Measurements from ENCODE around the gene PMAIP1.

Gene PMAIP1

GRCh38 chr18:59951591-59951990, 51.8 kb downstream of the PMAIP1 start:
- Histone ChIP-seq H3K9me3 (ENCODE audit: control insufficient read depth in 2 of 2, low read length in 2 of 2) (no peaks in the 10 kb centered on the region), H3K36me3 (ENCODE audit: control insufficient read depth in 2 of 2, insufficient read depth in 2 of 2, low read length in 2 of 2) (no peaks in the 10 kb centered on the region), H3K4me1 (ENCODE audit: control insufficient read depth in 2 of 2, insufficient read depth in 2 of 2, low read length in 2 of 2) (no peaks in the 10 kb centered on the region), H3K27ac (ENCODE audit: low read depth in 2 of 2, low read length in 2 of 2) (no peak overlapping the region), H3K27me3 (ENCODE audit: control insufficient read depth in 2 of 2, insufficient read depth in 2 of 2, low read length in 2 of 2) (no peaks in the 10 kb centered on the region), H3K4me3 (ENCODE audit: low read length in 2 of 2) (no peak overlapping the region), H3K9ac (ENCODE audit: low read depth in 1 of 2, low read length in 2 of 2) (no peak overlapping the region)

DNA sequence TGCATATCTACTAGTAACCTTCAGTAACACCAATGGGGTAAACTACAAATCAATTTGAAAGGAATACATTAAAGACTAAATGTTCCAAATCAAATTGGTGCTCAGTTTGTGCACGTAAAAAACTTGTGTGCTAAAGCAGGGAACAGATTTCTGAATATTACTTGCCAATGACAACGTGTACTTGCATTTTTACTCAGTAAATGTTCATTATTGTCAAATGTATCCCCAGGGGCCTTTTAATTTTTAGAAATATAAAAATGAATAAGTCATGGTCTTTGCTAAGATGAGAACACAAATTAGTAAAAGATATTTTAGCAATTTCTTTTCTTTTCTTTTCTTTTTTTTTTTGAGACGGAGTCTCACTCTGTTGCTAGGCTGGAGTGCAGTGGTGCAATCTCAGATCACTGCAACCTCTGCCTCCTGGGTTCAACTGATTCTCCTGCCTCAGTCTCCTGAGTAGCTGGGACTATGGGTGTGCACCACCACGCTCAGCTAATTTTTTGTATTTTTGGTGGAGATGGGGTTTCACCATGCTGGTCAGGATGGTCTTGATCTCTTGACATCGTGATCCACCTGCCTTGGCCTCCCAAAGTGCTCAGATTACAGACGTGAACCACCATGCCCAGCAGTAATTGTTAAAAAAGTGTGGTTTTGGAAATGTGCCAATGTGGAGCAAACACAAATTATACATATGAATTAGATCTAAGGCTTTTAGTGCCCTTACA, 52.6 kb downstream of the PMAIP1 start:
- Histone ChIP-seq H3K9me3 (ENCODE audit: control insufficient read depth in 2 of 2, low read length in 2 of 2) (no peaks in the 10 kb centered on the region), H3K27ac (ENCODE audit: low read depth in 2 of 2, low read length in 2 of 2) (no peak overlapping the region), H3K4me1 (ENCODE audit: control insufficient read depth in 2 of 2, insufficient read depth in 2 of 2, low read length in 2 of 2) (no peaks in the 10 kb centered on the region), H3K27me3 (ENCODE audit: control insufficient read depth in 2 of 2, insufficient read depth in 2 of 2, low read length in 2 of 2) (no peaks in the 10 kb centered on the region), H3K9ac (ENCODE audit: low read depth in 1 of 2, low read length in 2 of 2) (no peak overlapping the region), H3K4me3 (ENCODE audit: low read length in 2 of 2) (no peak overlapping the region), H3K36me3 (ENCODE audit: control insufficient read depth in 2 of 2, insufficient read depth in 2 of 2, low read length in 2 of 2) (no peaks in the 10 kb centered on the region)

Data from mucosa of rectum (tissue), 2 donors.